A549 (cell line): ENCODE results near the gene HDLBP.

Experiments used
- CTCF ChIP-seq: fragments of >200 bp; sonication (Bioruptor Twin); formaldehyde crosslinking; IDR thresholded peaks from 3 replicates; pipeline ENCODE4 v1.5.1; 2016
- NR3C1 ChIP-seq: fragments of >200 bp; sonication (Bioruptor Twin); formaldehyde crosslinking; IDR thresholded peaks from 3 replicates; pipeline ENCODE4 v1.6.1; 2017

- TF ChIP-seq CTCF (no peak), NR3C1 (no peak)
Observed at GRCh38 chr2:241201445-241202267, 113.8 kb downstream of the HDLBP start.
